GM23248 (cell line): Measurements from ENCODE around the gene EVL. TPM values are rescaled to one million over a fixed set of nuclear protein-coding genes. Genes with fewer than 3 reads are reported as not detected.
A peak's percentile ranks its signal among the peaks of the same experiment; 100 is the strongest.

Experiments
- DNase-seq: peaks from one replicate; pipeline ENCODE4 v3.0.0-alpha.2; 2015
- H2AFZ ChIP-seq: fragments of 200-600 bp; sonication (generic); 2 replicates; pipeline ENCODE4 v1.6.1; 2016; ENCODE audit warnings: antibody characterized with exemption
- H3F3A ChIP-seq: fragments of 200-600 bp; sonication (generic); 2 replicates; pipeline ENCODE4 v1.6.1; 2016; ENCODE audit warnings: mild to moderate bottlenecking, antibody characterized with exemption, mixed run types; ENCODE audit not compliant: insufficient read depth
- H3K27ac ChIP-seq: fragments of 200-600 bp; sonication (generic); 2 replicates; pipeline ENCODE4 v1.5.1; 2016; ENCODE audit warnings: mild to moderate bottlenecking
- H3K27me3 ChIP-seq: fragments of 200-600 bp; sonication (generic); replicated peaks from 2 replicates; pipeline ENCODE4 v1.6.1; 2016; ENCODE audit warnings: mild to moderate bottlenecking; ENCODE audit not compliant: insufficient read depth
- H3K36me3 ChIP-seq: fragments of 200-600 bp; sonication (generic); 2 replicates; pipeline ENCODE4 v1.6.1; 2016; ENCODE audit warnings: low read depth, mild to moderate bottlenecking
- H3K4me1 ChIP-seq: fragments of 200-600 bp; sonication (generic); 2 replicates; pipeline ENCODE4 v1.6.1; 2016; ENCODE audit warnings: mild to moderate bottlenecking; ENCODE audit not compliant: insufficient read depth
- H3K4me2 ChIP-seq: fragments of 200-600 bp; sonication (generic); one replicate; pipeline ENCODE4 v1.6.1; 2016; ENCODE audit warnings: mild to moderate bottlenecking; ENCODE audit not compliant: unreplicated experiment
- H3K4me3 ChIP-seq: fragments of 200-600 bp; sonication (generic); 2 replicates; pipeline ENCODE4 v1.5.1; 2016; ENCODE audit warnings: mild to moderate bottlenecking
- H3K79me2 ChIP-seq: fragments of 200-600 bp; sonication (generic); 2 replicates; pipeline ENCODE4 v1.6.1; 2016; ENCODE audit warnings: mild to moderate bottlenecking; ENCODE audit not compliant: insufficient read depth
- H3K9ac ChIP-seq: fragments of 200-600 bp; sonication (generic); 2 replicates; pipeline ENCODE4 v1.6.1; 2016; ENCODE audit warnings: mild to moderate bottlenecking
- H3K9me2 ChIP-seq: fragments of 200-600 bp; sonication (generic); 2 replicates; pipeline ENCODE4 v1.6.1; 2016; ENCODE audit warnings: mixed run types, mild to moderate bottlenecking, moderate library complexity; ENCODE audit not compliant: insufficient read depth
- H3K9me3 ChIP-seq: fragments of 200-600 bp; sonication (generic); one replicate; pipeline ENCODE4 v1.6.1; 2017; ENCODE audit warnings: low read depth
- H4K20me1 ChIP-seq: fragments of 200-600 bp; sonication (generic); 2 replicates; pipeline ENCODE4 v1.6.0; 2016; ENCODE audit not compliant: insufficient read depth
- EZH2 ChIP-seq: fragments of 200-600 bp; sonication (generic); IDR thresholded peaks from 2 replicates; pipeline ENCODE4 v1.6.1; 2018; ENCODE audit warnings: antibody characterized with exemption, mild to moderate bottlenecking; ENCODE audit not compliant: insufficient read depth, poor library complexity, severe bottlenecking
- EZH2phosphoT487 ChIP-seq: fragments of 200-600 bp; sonication (generic); IDR thresholded peaks from 2 replicates; pipeline ENCODE4 v1.6.1; 2018; ENCODE audit warnings: antibody characterized with exemption, moderate library complexity, mild to moderate bottlenecking, low read depth; ENCODE audit not compliant: insufficient read depth
- WGBS, 2 experiments: methylation state at CpG; one replicate each; pipeline ENCODE4 v1.1.6; 2015 to 2017; ENCODE audit warnings: low lambda C conversion rate in 2 of 2, low coverage in 1 of 2; ENCODE audit errors: missing lambda C conversion rate in 2 of 2; 5-methylcytosine and 5-hydroxymethylcytosine counted together
- in situ Hi-C: fragments of 300-500 bp; cut with MboI; formaldehyde crosslinking; loops from 2 replicates; pipeline ENCODE4 v1.15.0; 2020
- polyA plus RNA-seq: library from polyadenylated mRNA; unstranded; fragments of >200 nt; fragmentation: Nextera tagmentation; extraction: Ambion mirVana; gene quantifications from 2 replicates; pipeline ENCODE4 v1.2.1, GENCODE V29; 2016
- total RNA-seq: library from RNA; depleted of rRNA; stranded (reverse); fragments of >200 nt; shearing (Covaris generic); gene quantifications from 2 replicates; pipeline ENCODE4 v1.2.3, GENCODE V29; 2014

EVL gene
- total and polyA plus RNA-seq, 2 experiments from 2014 or later: 6.6 to 29.9 TPM

DNA sequence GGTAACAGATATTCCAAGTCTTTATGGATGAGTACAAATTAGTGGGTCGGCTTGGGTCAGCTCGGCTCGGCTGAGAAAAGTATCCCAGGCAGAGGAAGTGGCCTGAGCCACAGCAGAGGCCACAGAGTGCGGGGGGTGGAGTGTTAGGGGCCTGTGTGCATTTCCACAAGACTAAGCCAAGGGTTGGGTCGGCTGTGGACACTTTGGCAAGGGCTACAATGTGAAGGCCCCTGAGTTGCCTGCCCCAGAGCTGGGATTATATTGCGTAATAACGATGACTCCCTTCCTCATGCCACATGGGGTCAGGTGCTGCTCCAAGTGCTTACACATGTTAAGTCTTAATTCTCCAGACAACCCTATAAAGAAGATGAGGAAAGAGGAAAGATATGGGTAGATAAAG, 11.4 kb downstream of the EVL start:
- whole genome bisulfite sequencing, 2 experiments: 59 to 60% methylated on average over 7 of the region's 7 CpGs
- Histone ChIP-seq H3K9me3 (no peaks in the 10 kb centered on the region), H3K4me3 (no peak overlapping the region), H3K79me2 (peaks cover under 1% of the 10 kb centered on the region; the same call in 1 of the 2 replicates), H4K20me1 (no peaks in the 10 kb centered on the region), H3K27me3 (no peaks in the 10 kb centered on the region), H3K4me1 (peaks cover 23% of the 10 kb centered on the region), H3K4me2 (no peak overlapping the region), H3F3A (peaks cover 17% of the 10 kb centered on the region), H2AFZ (no peak overlapping the region), H3K36me3 (no peaks in the 10 kb centered on the region), H3K9me2 (no peaks in the 10 kb centered on the region), H3K27ac (peak overlapping the region; percentile 61), H3K9ac (no peak overlapping the region)
- peak; percentile 85 for DNase-seq
- in situ Hi-C loops: no loop called here
- TF ChIP-seq EZH2 (no peak), EZH2phosphoT487 (no peak)

DNA sequence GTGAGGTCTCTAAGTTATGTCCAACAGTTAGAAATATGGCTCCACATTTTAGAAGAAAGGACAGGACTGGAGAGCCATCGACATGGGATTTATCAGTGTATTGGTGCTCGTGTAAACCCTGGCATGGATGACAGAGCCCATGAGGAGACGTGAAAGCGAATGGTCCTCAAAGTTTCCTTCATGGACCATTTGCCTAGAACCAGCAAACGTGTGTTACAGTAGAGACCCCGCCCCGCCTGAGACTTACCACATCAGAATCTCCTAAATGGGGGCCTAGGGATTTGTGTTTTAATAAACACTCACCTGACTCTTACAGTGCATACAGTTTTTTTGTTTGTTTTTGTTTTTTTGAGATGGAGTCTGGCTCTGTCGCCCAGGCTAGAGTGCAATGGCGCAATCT, 12.2 kb downstream of the EVL start:
- WGBS, 2 experiments: 96 to 97% methylated on average over 9 of the region's 9 CpGs
- DNase-seq: no peak
- H3K4me2 ChIP-seq: no peak overlapping the region
- H3K9me3 ChIP-seq: no peaks in the 10 kb centered on the region
- H3K9ac ChIP-seq: no peak overlapping the region
- H3K9me2 ChIP-seq: no peaks in the 10 kb centered on the region
- H3K4me1 ChIP-seq: peaks cover 23% of the 10 kb centered on the region
- TF ChIP-seq EZH2 (no peak), EZH2phosphoT487 (no peak)
- in situ Hi-C loops: no loop called here
- H3F3A ChIP-seq: peaks cover 17% of the 10 kb centered on the region
- H3K79me2 ChIP-seq: peaks cover 8% of the 10 kb centered on the region
- H4K20me1 ChIP-seq: no peaks in the 10 kb centered on the region
- no peaks in the 10 kb centered on the region for H3K27me3 ChIP-seq
- H3K36me3 ChIP-seq: no peaks in the 10 kb centered on the region
- no peak overlapping the region for H2AFZ ChIP-seq
- no peak overlapping the region for H3K27ac ChIP-seq
- H3K4me3 ChIP-seq: no peak overlapping the region

DNA sequence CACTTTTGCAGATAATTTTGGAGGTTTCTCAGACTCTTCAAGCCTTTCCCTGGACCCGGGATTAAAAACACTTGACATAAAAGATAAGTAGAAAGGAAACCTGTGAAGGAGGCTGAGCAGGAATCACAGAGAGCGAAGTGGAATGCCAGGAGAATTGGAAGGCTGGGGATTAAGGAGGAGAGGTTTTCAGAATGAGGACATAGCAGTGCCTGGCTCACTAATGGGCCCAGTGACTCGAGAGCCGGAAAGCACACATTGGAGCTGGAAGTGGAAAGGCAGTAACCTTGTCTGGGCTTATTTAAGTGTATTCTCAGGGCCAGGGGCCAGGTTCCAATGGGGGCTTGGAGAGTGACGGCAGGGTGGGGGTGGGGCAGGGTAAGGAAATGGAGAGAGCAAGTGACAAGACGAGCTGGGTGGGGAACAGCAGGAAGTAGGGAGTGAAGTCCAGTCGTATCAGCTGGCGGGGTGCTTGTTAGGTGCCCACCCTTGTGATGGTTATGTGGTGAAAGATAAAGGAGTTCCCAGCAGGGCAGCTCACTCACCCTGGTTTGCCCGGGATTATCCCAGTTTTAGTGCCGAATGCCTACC, 13.1 kb downstream of the EVL start:
- Histone ChIP-seq H3K27me3 (no peaks in the 10 kb centered on the region), H3K9me3 (no peaks in the 10 kb centered on the region), H3K36me3 (no peaks in the 10 kb centered on the region), H3K79me2 (peaks cover 16% of the 10 kb centered on the region), H3K4me2 (no peak overlapping the region), H3F3A (peaks cover 17% of the 10 kb centered on the region), H2AFZ (no peak overlapping the region), H4K20me1 (no peaks in the 10 kb centered on the region), H3K4me1 (peaks cover 23% of the 10 kb centered on the region), H3K9ac (no peak overlapping the region), H3K9me2 (no peaks in the 10 kb centered on the region), H3K4me3 (no peak overlapping the region), H3K27ac (no peak overlapping the region)
- in situ Hi-C loops: no loop called here
- no peak for DNase-seq
- WGBS, 2 experiments: 87 to 90% methylated on average over 10 of the region's 10 CpGs
- TF ChIP-seq EZH2 (no peak), EZH2phosphoT487 (no peak)

DNA sequence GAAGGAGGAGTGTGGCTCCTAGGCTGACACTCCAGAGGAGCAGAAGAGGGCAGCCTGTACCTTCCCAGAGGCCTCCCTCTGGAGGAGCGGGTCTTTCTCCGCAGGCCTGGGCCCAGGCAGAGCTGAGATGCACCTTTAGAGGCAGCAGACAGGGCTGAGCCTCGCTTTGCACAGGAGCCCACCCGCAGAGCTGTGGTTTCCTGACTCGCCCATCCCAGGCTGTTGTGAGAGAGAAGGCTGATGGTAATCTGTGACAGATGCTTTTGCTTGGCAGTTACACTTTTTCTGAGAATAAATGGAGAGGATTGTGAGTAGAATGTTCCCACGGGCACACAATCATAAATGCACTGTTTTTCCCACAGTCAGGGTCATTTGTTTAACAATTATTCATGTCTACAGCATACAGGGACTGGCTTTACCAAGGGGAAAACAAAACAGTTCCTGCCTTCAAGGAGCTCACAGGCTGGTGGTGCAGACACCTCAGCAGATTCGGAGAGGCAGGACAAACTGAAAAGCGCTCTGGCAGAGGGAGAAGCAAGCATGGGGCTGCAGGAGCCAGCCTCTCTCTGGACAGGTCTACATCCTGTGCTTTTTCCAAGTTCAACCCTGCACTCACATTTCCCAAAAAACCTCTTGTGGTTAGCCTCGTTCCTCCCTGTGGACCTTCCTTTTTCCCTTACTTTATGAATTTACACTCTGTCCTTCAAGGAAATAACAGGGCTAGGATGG, 13.9 kb downstream of the EVL start:
- no peaks in the 10 kb centered on the region for H3K36me3 ChIP-seq
- H3K9ac ChIP-seq: peak overlapping the region; percentile 53
- 39 to 48% methylated on average over 9 of the region's 9 CpGs for WGBS, 2 experiments
- H3K4me3 ChIP-seq: no peak overlapping the region
- H3K9me3 ChIP-seq: no peaks in the 10 kb centered on the region
- in situ Hi-C loops: no loop called here
- no peak overlapping the region for H2AFZ ChIP-seq
- H3K27me3 ChIP-seq: no peaks in the 10 kb centered on the region
- peak overlapping the region; percentile 34; the same call in 1 of the 2 replicates for H3K27ac ChIP-seq
- no peak for TF ChIP-seq EZH2
- TF ChIP-seq EZH2phosphoT487: no peak
- no peaks in the 10 kb centered on the region for H3K9me2 ChIP-seq
- H3K4me2 ChIP-seq: peak overlapping the region; percentile 3
- peak; percentile 83 for DNase-seq
- peaks cover 17% of the 10 kb centered on the region for H3F3A ChIP-seq
- no peaks in the 10 kb centered on the region for H4K20me1 ChIP-seq
- peaks cover 21% of the 10 kb centered on the region for H3K79me2 ChIP-seq
- peaks cover 23% of the 10 kb centered on the region for H3K4me1 ChIP-seq
